ENCODE results near the gene ARHGEF3.
"Not testable (repeated sequence)": the region's sequence is repeated elsewhere in the genome, so short reads cannot be mapped to it uniquely, and the experiment has no call there.

The ARHGEF3 gene

DNA sequence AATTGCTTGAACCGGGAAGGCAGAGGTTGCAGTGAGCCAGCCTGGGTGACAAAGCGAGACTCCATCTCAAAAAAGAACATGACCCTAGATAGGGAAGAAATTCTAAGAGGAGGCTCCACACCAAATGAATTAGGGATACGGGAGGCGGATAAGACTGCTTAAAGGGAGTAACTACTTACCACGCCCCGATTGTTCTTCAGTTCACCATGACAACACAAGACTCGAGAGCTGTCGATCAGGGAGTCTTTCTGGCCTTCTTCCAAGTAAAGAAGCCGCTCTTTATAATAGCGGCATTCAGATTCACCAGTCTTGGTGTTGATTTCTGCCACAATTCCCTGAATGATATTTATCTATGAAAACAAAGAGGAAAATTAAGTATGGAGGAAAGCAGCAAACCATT, 64.7 kb downstream of the ARHGEF3 start:
- DNase-seq (ENCODE audit: low spot score) = no peak

DNA sequence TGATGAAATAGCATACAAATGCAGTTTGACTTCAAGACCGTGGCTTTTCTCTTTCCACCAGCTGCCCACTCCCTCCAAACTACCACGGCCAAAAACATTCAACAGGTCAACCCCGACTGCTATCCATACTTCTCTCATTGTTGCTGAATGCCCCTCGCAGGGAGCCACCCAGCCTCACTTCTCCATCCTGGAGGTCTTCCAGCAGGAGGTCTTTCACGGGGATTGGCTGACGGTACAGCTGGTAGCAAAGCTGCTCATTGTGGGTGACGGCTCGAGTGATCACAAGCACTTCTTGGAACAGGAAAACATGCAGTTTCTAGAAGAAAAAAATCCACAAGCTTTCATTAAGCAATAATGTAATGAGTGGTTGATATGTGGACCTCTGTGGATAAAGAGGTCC, 69.6 kb downstream of the ARHGEF3 start:
- DNase-seq (ENCODE audit: low spot score) = no peak

DNA sequence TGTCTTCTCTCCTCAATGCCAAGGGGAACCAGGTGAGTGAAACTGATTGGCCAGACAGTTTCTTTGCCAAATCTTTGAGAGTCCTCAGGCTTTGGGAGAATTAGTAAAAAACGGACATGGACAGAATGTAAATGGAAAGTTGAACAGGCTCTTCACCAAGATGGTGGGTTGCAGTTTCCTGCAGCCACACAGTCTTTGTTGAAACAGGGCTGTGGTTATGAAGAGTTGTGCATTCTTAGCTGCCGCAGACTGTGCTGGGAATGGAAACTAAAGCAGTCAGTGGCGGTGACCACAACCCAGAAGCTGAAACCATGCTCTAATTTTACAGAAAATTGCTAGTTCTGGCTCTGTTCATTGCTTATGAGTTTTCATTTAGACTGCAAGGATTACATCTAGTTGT, 76.6 kb downstream of the ARHGEF3 start:
- DNase-seq (ENCODE audit: low spot score) = peak; percentile 79

DNA sequence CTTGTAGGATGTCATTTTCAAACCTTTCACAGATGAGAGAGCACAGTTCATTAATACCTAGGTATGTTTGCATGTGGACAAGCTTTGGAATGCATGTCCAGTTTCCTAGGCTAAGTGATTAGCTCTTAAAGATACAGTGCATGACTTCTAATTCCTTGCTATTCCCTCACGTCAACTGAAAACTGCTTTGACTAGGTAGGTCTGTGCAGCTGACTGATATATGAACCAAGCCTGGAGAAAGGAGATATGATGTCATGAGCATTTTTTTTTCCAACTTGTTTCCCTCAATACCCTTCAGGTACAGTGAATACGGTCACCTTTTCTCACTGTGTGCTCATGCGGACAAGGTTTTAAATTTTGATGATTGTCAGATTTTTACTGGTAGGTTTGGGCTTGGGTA, 77.1 kb downstream of the ARHGEF3 start:
- no peak for DNase-seq (ENCODE audit: low spot score)

DNA sequence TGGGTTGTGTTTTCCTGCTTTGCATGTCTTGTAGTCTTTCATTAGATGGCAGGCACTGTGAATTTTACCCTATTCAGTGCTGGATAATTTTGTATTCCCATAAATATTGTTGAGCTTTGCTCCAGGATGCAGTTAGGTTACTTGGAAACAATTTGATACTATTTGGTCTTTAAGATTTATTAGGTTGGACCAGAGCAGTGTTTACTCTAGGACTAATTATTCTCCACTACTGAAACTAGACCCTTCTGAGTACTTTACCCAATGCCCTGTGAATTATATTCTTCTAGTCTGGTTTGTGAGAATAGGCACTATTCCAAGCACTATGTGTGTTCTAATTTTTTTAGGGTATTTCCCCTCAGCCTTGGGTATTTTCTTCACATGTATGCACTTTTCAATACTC, 80.9 kb downstream of the ARHGEF3 start:
- no peak for DNase-seq (ENCODE audit: low spot score)

DNA sequence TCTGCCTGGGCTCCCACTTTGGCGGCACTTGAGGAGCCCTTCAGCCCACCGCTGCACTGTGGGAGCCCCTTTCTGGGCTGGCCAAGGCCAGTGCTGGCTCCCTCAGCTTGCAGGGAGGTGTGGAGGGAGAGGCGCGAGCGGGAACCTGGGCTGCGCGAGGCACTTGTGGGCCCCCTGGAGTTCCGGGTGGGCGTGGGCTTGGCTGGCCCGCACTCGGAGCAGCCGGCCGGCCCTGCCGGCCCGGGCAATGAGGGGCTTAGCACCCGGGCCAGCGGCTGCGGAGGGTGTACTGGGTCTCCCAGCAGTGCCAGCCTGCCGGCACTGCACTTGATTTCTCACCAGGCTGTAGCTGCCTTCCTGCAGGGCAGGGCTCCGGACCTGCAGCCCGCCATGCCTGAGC, 82.9 kb downstream of the ARHGEF3 start:
- not testable (repeated sequence) for DNase-seq (ENCODE audit: low spot score)

DNA sequence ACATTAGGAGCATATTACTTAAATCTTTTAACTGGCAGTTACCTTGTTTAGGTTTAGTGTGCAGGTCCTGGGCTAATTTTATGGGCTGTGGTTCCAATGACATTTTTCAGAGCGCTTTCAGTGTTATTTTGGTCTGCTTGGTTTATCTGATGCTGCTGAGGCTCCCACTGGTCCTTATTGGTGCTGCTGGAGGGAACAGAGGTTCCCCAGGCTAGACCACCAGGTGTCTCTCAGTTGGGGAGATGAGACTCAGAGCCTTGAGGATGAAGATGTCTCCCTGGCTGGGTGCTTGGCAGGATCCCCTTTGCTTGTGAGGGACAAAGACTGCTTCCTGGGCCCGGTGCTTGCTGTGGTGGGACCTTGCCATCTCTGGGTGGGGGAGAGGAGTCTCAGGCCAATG, 90.4 kb downstream of the ARHGEF3 start:
- DNase-seq (ENCODE audit: low spot score) = no peak

DNA sequence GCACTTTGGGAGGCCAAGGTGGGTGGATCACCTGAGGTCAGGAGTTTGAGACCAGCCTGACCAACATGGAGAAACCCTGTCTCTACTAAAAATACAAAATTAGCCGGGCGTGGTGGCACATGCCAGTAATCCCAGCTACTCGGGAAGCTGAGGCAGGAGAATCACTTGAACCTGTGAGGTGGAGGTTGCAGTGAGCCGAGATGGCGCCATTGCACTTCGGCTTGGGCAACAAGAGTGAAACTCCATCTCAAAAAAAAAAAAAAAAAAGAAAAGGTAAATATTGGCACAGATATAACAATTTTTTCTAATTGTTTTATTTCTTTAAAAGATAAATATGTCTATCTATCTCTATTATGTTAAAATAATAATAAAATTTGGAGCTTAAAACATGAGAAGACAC, 94.3 kb downstream of the ARHGEF3 start:
- DNase-seq (ENCODE audit: low spot score) = not testable (repeated sequence)

DNA sequence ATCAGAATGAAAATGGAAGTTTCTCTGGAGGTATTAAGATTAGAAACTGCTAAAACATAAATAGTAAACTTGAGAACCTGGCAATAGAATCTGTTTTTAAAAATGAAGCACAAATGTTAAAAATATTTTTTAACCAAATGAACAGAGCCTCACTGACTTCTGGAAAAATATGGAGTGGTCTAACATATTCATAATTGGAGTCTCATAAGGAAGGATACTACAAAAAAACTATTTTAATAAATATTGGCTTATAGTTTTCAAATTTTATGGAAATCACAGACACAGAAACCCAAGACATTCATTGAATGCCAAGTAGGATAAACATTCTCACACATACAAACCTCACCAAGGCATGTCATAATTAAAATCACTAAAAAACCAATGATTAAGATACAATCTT, 95.1 kb downstream of the ARHGEF3 start:
- DNase-seq (ENCODE audit: low spot score) = no peak

DNA sequence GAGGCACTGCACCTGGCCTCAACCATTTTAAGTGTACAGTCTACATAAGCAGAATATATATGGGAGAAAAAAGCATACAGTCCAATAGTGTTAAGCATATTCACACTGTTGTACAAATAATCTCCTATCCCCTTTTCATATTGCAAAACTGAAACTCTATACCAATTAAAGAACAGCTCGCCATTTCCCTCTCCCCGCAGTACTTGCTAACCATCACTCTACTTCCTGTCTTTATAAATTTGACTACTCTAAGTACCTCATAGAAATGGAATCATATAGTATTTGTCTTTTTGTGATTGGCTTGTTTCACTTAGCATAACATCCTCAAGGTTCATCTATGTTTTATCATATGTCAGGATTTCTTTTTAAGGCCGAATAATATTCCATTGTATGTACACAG, 97.0 kb downstream of the ARHGEF3 start:
- DNase-seq (ENCODE audit: low spot score) = no peak

DNA sequence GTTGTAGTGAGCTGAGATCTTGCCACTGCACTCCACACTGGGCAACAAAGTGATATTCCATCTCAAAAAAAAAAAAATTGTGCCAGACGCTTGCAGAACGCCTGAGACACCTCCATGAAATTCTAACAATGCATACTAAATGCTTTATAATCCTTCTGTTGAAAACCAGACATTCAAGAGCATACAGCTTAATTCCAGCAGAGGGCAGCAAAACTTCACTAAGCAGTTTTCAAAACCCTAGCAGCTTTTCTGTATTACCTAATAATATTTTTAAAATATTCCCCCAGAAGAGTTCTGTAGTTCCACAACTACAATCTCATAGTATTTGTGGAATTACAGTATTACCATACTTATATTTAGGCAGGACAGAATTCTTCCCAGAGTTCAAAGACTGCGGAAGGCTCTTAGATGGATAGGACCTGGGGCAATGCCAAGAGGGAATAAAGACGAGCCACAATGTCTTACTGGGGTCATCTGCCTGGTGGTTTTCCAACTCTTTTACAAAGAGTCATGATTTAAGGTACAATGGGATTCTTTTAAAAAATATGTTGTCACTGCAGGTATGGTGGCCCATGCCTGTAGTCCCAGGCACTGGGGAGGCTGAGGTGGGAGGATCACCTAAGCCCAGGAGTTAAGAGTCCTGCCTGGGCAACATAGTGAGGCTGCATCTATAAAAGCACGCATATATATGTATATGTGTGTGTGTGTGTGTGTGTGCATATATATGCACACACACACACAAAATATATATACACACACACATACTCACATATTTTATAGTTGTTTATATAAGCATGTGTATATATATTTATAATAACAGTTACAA, 99.0 kb downstream of the ARHGEF3 start:
- peak; percentile 62 for DNase-seq (ENCODE audit: low spot score)

DNA sequence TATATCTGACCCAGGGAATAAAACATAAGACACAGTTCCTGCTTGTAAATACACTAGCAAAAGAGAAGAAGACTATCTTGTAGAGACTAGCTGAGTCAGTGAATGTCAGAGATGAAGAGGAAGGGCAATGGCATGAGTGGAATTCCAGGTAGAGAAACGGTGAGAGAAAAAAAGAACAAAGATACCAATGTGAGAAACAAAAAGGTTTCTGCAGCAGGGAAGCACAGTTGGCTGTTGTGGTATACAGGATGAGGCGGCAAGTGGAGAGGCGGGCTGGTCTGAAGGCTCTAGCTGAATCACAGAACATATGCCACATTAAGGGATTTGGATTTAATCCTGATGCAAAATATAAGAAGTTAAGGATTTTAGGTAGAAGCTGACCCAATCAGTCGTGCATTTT, 101.6 kb downstream of the ARHGEF3 start:
- DNase-seq (ENCODE audit: low spot score) = no peak

DNA sequence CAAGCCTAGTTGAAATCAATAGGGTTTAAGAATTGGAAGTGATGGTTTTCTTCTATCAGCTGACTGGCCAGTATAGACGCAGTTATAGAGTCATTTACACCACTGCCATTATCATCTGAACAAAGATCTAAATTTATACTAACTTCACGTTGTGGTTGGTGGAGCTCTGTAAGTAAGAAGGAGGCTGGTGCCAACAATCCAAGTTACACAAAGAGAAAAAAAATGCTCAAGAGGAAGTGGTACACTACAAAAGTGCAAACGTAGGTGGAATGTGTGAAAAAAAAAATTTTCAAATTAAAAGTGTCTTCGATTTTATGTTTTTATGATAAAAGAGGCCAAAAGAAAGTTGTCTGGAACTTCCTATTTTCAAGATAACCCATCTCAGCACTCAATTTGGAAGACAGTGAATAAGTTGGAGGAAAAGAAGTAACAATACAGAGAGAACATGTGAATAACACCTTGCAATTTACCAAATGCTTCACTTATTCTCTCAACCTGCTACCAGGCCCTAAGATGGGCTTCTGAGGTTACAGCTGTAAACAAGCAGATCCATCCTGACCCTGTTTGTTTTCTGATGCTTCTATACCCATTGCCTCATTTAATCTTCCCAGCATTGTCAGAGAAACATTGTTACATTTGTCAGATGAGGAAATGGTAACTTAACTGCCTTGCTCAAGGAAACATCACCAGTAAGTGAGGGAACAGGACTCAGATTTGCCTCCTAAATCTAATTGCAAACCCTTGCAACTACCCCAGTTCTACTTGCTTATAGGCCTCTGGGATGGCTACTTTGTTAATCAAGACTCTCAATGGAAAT, 106.7 kb downstream of the ARHGEF3 start:
- no peak for DNase-seq (ENCODE audit: low spot score)

DNA sequence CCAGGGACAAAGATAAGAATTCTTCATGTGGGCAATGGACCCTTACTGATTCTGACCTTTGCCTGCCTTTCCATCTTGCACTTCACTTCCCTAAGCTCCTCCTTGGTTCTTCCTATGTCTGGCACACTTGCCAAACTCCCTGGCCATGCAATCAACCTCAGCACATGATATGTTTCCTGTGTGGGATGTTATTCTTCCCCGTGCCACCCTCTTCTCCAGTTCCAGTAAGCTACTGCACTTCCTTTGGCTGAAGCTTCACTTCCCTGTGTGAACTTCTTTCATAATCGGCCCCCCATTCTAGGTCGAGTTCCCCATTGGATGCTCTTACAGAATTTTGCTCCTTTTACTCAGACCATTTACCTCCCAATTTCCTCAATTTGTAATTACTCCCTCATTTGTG, 108.0 kb downstream of the ARHGEF3 start:
- no peak for DNase-seq (ENCODE audit: low spot score)

DNA sequence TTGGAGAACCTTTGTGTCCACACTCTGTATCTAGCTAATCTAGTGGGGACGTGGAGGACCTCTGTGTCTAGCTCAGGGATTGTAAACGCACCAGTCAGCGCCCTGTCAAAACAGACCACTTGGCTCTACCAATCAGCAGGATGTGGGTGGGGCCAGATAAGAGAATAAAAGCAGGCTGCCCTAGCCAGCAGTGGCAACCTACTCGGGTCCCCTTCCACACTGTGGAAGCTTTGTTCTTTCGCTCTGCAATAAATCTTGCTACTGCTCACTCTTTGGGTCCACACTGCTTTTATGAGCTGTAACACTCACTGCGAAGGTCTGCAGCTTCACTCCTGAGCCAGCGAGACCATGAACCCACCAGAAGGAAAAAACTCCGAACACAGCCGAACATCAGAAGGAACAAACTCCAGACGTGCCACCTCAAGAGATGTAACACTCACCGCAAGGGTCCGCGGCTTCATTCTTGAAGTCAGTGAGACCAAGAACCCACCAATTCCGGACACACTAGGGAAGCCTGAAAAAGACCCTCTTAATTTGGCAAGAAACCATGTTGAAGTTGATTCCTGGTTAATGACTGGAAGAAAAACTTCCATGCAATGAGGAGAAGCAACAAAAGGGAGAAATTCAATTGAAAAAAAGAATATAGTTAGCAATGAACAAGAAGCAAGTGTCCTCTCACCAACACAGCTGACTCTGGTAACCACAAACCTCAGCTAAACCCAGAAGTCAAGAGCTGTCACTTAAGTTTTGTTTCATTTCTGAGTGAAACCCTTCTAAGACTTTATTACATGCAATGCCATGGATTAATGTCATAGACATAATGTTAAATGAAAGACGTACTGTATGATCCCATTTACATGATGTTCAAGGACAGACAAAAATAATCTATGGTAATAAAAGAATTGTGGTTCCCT, 109.0 kb downstream of the ARHGEF3 start:
- DNase-seq (ENCODE audit: low spot score) = peak; percentile 54

DNA sequence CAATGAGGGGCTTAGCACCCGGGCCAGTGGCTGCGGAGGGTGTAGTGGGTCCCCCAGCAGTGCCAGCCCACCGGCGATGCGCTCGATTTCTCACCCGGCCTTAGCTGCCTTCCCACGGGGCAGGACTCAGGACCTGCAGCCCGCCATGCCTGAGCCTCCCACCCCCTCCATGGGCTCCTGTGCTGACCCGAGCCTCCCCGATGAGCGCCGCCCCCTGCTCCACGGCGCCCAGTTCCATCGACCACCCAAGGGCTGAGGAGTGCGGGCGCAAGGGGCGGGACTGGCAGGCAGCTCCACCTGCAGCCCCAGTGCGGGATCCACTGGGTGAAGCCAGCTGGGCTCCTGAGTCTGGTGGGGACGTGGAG, 109.8 kb downstream of the ARHGEF3 start:
- DNase-seq (ENCODE audit: low spot score) = not testable (repeated sequence)

DNA sequence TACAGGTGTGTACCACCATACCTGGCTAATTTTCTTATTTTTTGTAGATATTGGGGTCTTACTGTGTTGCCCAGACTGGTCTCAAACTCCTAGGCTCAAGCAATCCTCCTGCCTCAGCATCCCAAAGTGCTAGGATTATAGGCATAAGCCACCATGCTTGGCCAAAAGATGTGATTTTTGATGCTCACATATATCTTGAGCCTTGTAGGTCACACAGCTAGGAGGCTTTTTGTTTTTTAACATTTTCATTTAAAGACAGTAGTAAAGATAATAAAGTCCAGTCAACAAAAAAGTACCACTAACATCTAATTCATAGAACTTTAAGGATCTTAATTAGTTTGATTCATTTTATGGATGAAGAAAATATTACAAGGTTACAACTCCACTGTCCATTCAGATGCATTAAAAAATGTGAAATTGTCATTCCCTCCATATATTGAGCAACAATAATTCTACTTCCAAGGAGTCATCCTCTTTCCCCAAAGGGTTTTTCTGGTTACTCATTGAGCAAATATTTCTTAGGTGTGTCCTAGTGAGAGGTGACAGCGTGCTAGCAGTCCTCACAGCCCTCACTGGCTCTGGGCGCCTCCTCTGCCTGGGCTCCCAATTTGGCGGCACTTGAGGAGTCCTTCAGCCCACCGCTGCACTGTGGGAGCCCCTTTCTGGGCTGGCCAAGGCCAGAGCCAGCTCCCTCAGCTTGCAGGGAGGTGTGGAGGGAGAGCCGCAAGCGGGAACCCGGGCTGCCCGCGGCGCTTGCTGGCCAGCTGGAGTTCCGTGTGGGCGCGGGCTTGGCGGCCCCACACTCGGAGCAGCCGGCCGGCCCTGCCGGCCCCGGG, 110.4 kb downstream of the ARHGEF3 start:
- no peak for DNase-seq (ENCODE audit: low spot score)

DNA sequence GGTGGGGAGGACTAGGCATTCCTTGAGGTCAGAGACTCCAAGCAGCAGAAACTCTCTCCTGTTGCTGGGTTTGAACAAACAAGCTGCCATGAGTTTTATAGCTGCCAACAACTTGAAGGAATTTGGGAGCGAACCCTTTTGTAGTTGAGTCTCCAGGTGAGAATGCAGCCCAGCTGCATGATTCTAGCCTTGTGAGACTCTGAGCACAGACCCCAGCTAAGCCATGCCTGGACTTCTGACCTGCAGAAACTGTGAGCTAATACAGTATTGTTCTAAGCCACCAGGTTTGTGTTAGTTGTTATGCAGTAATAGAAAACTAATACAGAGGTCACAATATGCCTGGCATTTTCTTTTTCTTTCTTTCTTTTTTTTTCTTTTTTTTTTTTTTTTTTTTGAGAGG, 112.4 kb downstream of the ARHGEF3 start:
- DNase-seq (ENCODE audit: low spot score) = no peak

DNA sequence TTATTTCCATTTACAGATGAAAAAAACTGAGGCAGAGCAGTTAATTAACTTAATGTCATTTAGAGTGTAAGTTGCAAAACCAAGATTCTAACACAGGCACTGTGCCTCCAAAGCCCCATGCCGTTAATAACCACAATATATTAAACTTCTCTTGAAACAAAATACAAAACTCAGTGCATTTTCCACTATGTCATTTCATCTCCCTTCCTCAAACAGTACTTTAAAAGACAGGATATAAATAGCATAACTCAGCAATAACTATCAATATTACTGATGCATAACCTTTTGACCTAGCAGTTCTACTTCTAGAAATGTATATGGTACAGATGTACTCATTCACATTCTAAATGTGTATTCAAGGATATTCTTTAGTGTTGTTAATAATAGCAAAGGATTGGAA, 113.6 kb downstream of the ARHGEF3 start:
- no peak for DNase-seq (ENCODE audit: low spot score)

DNA sequence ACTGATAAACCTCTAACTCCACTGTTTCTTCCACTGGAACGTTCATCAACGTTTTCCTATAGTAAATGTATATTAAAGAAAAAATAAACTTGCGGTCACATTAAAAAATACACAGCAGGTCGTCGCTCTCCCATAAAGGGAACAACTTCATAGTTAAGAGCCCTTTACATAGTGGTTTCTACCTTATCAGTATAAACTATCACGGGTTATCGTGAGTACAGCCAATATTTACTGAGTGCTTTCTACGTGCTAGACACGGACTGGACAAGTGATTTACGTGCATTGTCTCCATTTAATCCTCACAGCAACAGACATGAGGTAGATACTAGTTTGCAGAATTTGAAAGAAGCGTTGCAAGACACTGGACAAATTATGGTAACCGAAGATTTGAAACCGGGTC, 117.7 kb downstream of the ARHGEF3 start:
- DNase-seq (ENCODE audit: low spot score) = no peak

DNA sequence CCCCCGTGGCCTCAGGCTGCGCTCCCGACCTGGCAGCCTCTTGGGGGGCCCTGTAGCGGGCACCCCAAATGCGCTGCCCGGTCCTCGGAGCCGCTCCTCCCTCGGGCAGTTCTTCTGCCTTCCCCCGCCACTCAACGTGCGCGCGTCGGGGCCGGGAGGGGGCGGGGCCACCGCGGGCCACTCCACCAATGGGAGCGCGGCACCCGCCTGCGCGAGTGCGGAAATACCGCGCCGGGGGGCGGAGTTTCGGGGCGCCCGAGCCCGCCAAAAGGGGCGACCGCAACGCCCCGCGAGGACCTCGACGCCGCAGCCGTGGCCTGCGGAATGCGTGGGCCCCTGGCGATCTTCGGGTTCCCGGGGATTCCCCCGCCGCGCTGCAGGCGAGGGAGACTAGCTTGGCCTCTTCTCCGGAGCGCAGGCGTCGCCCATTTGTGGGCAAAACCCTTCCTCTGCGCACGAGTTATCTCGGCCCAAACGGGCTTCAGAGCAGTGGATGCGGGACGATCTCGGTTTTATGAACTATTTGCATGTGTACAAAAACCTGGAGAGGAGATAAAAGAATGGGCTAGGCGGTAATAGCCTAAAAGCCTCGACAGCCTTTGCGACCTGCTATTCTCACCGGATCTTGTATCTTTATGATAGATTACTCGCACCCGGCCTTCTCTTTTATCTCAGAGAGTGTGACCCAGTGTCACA, 118.5 kb downstream of the ARHGEF3 start, which contains the start of gene TASOR:
TASOR (minus strand) TSS at position 144 of the 696 bp plus-strand sequence. CDS start 259 bp downstream, outside the sequence.
- DNase-seq (ENCODE audit: low spot score) = peak; percentile 90

Data from activated CD4-positive, alpha-beta T cell treated with anti-CD3 and anti-CD28 coated beads, Interleukin-2, Interleukin-4, amounts not matched to agents 100 ng/mL and 50 ng/mL, durations not matched to agents 16 hours and 8 hours (primary cell).